SU-DHL-6 (cell line): ENCODE data around the gene NPHP4.

Experiments
- H2AFZ ChIP-seq: fragments of 200-600 bp; sonication (generic); 2 replicates; pipeline ENCODE4 v1.6.1; 2014; ENCODE audit warnings: low read depth, mild to moderate bottlenecking, moderate library complexity, mixed read lengths, antibody characterized with exemption, low read length; ENCODE audit not compliant: severe bottlenecking
- H3F3A ChIP-seq: fragments of 200-600 bp; shearing (Covaris generic); 2 replicates; pipeline ENCODE4 v1.6.0; 2016; ENCODE audit warnings: antibody characterized with exemption, mild to moderate bottlenecking; ENCODE audit not compliant: insufficient read depth
- H3K27ac ChIP-seq: fragments of 200-600 bp; sonication (generic); 2 replicates; pipeline ENCODE4 v1.5.1; 2016; ENCODE audit warnings: low read depth, mild to moderate bottlenecking, low read length, moderate library complexity, mixed read lengths
- H3K27me3 ChIP-seq: fragments of 200-600 bp; sonication (generic), shearing (Covaris generic); 2 replicates; pipeline ENCODE4 v1.6.0; 2014; ENCODE audit warnings: mild to moderate bottlenecking, low read length
- H3K36me3 ChIP-seq: fragments of 200-600 bp; sonication (generic); 2 replicates; pipeline ENCODE4 v1.6.1; 2014; ENCODE audit warnings: mild to moderate bottlenecking, low read length, mixed read lengths
- H3K4me2 ChIP-seq: fragments of 300-600, 200-600 bp; shearing (Covaris generic), sonication (generic); 2 replicates; pipeline ENCODE4 v1.6.0; 2014; ENCODE audit warnings: low read length, low read depth, mild to moderate bottlenecking; ENCODE audit not compliant: poor library complexity, severe bottlenecking
- H3K4me3 ChIP-seq: fragments of 200-600 bp; sonication (generic); 2 replicates; pipeline ENCODE4 v1.5.1; 2014; ENCODE audit warnings: antibody characterized with exemption, low read length, mild to moderate bottlenecking, mixed read lengths; ENCODE audit not compliant: insufficient read depth, poor library complexity, severe bottlenecking
- H3K79me2 ChIP-seq: fragments of 200-600 bp; sonication (generic); 2 replicates; pipeline ENCODE4 v1.6.1; 2014; ENCODE audit warnings: mild to moderate bottlenecking, low read length, moderate library complexity; ENCODE audit not compliant: insufficient read depth
- H3K9ac ChIP-seq: fragments of 200-600 bp; sonication (generic); 2 replicates; pipeline ENCODE4 v1.7.0; 2014; ENCODE audit warnings: mild to moderate bottlenecking, low read length
- H3K9me2 ChIP-seq: fragments of 200-600 bp; sonication (generic); replicated peaks from 2 replicates; pipeline ENCODE4 v1.6.1; 2014; ENCODE audit warnings: low read length; ENCODE audit not compliant: insufficient read depth
- H3K9me3 ChIP-seq: fragments of 200-600 bp; sonication (generic); 2 replicates; pipeline ENCODE4 v1.6.1; 2014; ENCODE audit warnings: low read length, mixed read lengths; ENCODE audit not compliant: insufficient read depth
- H4K20me1 ChIP-seq: fragments of 200-600 bp; sonication (generic); 2 replicates; pipeline ENCODE4 v1.6.1; 2014; ENCODE audit warnings: low read depth, mild to moderate bottlenecking, antibody characterized with exemption, low read length, moderate library complexity, mixed read lengths
- EZH2phosphoT487 ChIP-seq: fragments of 200-600 bp; sonication (generic), shearing (Covaris generic); conservative IDR thresholded peaks from 2 replicates; pipeline ENCODE4 v1.6.1; 2018; ENCODE audit warnings: mild to moderate bottlenecking, antibody characterized with exemption, low read length, moderate library complexity, mixed read lengths
- TF ChIP-seq, protein P1 (sequence below): fragments of 200-600 bp; sonication (generic); IDR thresholded peaks from one replicate; pipeline ENCODE4 v1.5.1; 2017; ENCODE audit warnings: antibody characterized with exemption, mild to moderate bottlenecking, low read length, moderate library complexity; ENCODE audit not compliant: insufficient read depth, poor library complexity, severe bottlenecking

The NPHP4 gene

DNA sequence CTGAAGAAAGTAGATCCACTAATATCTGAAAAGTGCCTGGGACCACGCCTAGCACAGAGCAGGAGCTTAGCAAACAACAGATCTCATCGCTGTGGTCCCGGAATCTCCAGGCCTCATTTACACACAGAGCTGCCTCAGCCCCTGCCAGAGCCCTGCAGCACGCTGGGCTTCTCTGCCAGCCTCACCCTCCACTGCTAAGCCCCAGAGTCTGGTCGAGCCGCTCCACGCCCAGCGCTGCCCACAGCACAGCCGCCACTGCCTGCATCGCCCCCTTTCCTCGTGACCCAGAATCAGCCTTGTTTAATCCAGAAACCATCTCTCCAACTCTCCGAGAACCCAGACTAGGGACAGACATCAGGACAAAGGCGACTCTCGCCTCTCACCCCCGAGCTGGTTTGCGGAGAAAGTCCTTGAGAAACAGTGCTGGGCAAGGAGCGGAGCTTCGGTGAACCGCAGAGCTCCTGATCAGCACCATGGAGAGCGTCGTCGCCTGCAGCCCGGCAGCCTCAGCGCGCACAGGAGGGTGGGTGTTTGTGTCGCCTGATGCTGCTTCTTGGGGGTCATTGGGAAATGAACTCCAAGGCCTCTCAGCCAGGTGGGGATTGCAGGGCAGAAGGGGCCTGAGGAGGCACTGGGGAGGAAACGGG is 145.1 kb downstream of the NPHP4 start:
- H3K9ac ChIP-seq, result no peak overlapping the region
- no peaks in the 10 kb centered on the region for H4K20me1 ChIP-seq
- no peaks in the 10 kb centered on the region for H3K9me3 ChIP-seq
- no peak overlapping the region for H3K4me2 ChIP-seq
- no peaks in the 10 kb centered on the region for H3K9me2 ChIP-seq
- H3K36me3 ChIP-seq, result no peaks in the 10 kb centered on the region
- no peak overlapping the region for H3K4me3 ChIP-seq
- no peak overlapping the region for H3K27ac ChIP-seq
- no peaks in the 10 kb centered on the region for H3K79me2 ChIP-seq
- H3K27me3 ChIP-seq, result no peaks in the 10 kb centered on the region
- TF ChIP-seq EZH2phosphoT487, result no peak
- TF ChIP-seq, protein P1, sequence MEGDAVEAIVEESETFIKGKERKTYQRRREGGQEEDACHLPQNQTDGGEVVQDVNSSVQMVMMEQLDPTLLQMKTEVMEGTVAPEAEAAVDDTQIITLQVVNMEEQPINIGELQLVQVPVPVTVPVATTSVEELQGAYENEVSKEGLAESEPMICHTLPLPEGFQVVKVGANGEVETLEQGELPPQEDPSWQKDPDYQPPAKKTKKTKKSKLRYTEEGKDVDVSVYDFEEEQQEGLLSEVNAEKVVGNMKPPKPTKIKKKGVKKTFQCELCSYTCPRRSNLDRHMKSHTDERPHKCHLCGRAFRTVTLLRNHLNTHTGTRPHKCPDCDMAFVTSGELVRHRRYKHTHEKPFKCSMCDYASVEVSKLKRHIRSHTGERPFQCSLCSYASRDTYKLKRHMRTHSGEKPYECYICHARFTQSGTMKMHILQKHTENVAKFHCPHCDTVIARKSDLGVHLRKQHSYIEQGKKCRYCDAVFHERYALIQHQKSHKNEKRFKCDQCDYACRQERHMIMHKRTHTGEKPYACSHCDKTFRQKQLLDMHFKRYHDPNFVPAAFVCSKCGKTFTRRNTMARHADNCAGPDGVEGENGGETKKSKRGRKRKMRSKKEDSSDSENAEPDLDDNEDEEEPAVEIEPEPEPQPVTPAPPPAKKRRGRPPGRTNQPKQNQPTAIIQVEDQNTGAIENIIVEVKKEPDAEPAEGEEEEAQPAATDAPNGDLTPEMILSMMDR, result no peak
- no peaks in the 10 kb centered on the region for H3F3A ChIP-seq
- no peak overlapping the region for H2AFZ ChIP-seq

DNA sequence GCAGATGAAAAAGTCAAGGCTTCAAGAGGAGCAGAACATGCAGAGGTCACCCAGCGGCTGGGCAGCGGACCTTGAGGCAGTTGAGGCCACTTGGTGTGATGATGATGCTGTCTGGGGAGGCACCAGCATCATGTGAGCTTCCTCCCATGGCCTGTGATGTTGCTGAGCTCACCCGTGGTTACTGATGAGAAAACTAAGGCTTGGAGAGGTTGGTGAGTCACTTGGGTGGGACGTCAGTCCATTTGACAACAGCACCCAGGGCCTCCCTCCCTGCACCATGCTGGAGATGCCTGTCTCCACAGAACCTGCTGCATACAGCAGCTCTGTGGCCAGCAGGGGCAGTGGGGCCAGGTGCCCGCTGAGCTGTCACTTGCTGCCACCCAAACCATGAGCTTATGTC is 146.8 kb downstream of the NPHP4 start:
- no peak overlapping the region for H2AFZ ChIP-seq
- no peaks in the 10 kb centered on the region for H3K9me3 ChIP-seq
- H3K9me2 ChIP-seq, result no peaks in the 10 kb centered on the region
- H3K36me3 ChIP-seq, result no peaks in the 10 kb centered on the region
- H3K79me2 ChIP-seq, result no peaks in the 10 kb centered on the region
- TF ChIP-seq, protein P1, result no peak
- no peaks in the 10 kb centered on the region for H4K20me1 ChIP-seq
- H3K27me3 ChIP-seq, result no peaks in the 10 kb centered on the region
- H3K4me3 ChIP-seq, result no peak overlapping the region
- no peak overlapping the region for H3K27ac ChIP-seq
- no peak overlapping the region for H3K4me2 ChIP-seq
- H3K9ac ChIP-seq, result no peak overlapping the region
- no peaks in the 10 kb centered on the region for H3F3A ChIP-seq

DNA sequence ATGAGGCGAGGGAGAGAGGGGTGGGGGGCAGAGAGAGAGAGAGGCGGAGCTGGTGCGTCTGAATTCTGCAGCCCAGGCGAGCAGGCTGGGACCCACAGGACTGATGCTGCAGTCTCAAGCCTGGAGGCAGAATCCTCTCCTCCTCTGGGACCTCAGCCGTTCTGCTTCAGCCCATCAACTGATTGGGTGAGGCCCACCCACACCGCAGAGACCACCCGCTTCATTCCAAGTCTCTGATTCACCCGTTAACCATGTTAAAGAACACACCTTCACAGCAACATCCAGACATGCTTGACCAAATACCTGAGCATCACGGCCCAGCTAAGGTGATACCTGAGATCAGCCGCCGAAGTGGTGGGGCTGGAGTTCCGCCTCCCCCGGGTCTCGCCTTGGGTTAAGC is 147.8 kb downstream of the NPHP4 start:
- no peak for TF ChIP-seq EZH2phosphoT487
- TF ChIP-seq, protein P1, result no peak

More for the DNA sequence above, 147.8 kb downstream of the NPHP4 start:
- H4K20me1 ChIP-seq, result no peaks in the 10 kb centered on the region
- no peak overlapping the region for H3K9ac ChIP-seq
- no peak overlapping the region for H3K4me2 ChIP-seq
- no peak overlapping the region for H3K4me3 ChIP-seq
- H3K9me3 ChIP-seq, result no peaks in the 10 kb centered on the region
- no peaks in the 10 kb centered on the region for H3K36me3 ChIP-seq
- H3K27me3 ChIP-seq, result no peaks in the 10 kb centered on the region
- H3K9me2 ChIP-seq, result no peaks in the 10 kb centered on the region
- H3K27ac ChIP-seq, result no peak overlapping the region
- no peaks in the 10 kb centered on the region for H3K79me2 ChIP-seq
- no peaks in the 10 kb centered on the region for H3F3A ChIP-seq
- H2AFZ ChIP-seq, result no peak overlapping the region
